ENCODE measurements around the gene CD96.
A peak's percentile ranks its signal among the peaks of the same experiment; 100 is the strongest.

The CD96 gene

DNA sequence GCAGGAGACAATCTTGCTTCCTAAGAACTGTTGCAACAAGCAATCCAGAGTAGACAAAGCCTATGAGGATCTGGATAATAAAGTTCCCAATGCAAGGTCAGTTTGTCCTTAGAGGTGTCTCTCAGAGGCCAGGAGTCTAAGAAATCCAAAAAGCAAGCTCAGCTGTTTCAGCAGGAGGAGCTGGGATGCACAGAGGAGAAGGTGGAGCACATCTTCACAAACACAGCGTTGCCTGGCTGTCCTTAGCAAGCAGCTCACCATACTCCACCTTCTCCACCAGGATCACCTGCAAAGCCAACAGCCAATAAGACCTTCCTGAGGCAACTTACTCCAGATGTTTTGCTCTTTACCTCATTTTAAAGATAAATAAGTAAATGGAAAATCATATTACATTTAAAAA lies 52.8 kb downstream of the CD96 start:
- DNase-seq (ENCODE audit: low read depth): no peak

DNA sequence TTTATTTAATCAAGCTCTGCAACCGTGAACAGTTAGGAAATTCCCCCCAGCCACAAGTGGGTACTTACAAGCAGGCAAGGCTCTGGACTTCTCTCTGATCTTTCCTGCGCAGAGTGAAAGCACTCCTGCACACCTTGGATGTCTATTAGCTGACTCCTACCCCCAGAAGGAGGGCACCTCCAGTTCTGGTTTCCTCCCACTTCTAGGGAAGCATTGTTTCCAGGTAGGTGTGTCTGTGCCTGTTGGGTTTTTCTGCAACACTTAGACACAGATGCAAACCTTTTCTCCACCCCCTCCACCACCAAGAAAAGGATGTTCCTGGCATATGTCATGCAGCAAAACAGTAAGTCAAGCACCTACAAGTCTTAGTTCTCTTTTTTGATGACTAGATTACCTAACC lies 53.2 kb downstream of the CD96 start, which contains the start of gene ZBED2:
ZBED2 (minus strand) TSS at position 115 of the 400 bp plus-strand sequence. CDS start 1,145 bp downstream, outside the sequence.
- DNase-seq (ENCODE audit: low read depth): no peak

DNA sequence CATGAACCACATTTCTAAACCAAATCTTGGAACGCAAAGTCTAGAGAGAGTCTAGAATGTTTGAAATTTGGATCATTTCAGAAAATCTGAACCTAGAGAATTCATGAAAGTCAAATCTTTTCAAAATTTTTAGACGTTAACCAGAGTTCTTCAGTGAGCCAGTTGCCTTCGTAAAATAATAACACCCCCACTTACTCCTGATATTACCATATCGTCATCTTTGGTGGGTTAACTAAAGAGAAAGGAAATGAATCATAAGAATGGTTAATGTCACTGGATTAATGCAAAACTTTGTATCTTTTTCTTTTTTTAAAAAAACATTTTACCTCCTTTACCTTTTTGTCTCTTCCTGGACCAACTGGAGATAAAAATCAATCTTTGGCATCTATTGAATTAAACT lies 54.3 kb downstream of the CD96 start:
- DNase-seq (ENCODE audit: low read depth): no peak

DNA sequence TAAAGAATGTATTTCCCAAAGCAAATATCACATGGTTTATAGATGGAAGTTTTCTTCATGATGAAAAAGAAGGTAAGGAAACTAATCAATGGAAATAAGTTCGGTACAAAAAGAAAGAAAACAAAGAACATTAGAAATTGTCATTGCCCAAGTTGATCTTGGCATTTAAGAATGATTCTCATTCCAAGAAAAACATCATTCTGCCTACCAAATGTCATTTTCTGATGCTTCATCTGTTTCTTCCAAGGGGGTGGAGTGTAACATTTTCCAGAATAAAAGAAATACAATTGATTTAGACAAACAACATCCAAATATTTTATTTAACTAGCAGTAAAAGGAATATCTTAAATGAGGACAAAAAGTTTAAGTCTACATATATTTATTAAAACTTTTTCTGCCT lies 56.1 kb downstream of the CD96 start:
- no peak for DNase-seq (ENCODE audit: low read depth)

DNA sequence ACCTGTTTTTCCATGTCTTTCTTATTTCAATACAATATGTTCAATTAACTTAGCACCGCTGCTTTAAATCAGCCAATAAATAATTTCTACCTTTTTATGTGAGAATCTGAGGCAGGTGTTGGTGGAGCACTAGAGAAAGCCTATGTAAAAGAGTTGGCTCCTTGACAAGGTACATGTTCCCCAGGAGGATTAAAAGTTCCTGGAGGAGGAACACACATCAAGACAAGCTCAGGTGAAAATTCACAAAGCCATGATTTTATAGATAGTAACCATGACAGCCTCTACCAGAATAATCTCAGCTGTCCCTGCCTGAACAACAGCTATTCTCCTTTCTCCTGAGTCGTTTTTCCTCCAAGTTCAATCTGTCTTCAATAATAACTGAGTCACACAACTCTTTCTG lies 56.6 kb downstream of the CD96 start:
- no peak for DNase-seq (ENCODE audit: low read depth)

DNA sequence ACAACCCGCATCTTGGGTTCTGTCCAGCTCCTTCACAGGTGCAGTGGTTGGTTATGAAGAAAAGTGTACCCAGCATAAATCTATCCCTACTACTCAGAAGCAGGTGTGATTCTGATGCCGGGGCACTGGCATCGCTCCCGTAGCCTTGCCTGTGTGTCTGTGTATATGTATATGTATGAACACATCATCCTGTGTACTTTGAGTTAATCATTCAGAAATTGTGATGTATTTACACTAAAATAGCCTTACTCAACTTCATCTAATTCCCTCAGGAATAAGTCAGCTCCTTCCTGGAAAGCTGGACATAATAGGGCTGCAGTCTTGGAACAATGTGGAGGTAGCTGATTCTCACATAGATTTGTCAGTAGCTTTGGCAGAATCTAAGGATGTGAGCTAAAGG lies 59.8 kb downstream of the CD96 start:
- DNase-seq (ENCODE audit: low read depth): no peak

DNA sequence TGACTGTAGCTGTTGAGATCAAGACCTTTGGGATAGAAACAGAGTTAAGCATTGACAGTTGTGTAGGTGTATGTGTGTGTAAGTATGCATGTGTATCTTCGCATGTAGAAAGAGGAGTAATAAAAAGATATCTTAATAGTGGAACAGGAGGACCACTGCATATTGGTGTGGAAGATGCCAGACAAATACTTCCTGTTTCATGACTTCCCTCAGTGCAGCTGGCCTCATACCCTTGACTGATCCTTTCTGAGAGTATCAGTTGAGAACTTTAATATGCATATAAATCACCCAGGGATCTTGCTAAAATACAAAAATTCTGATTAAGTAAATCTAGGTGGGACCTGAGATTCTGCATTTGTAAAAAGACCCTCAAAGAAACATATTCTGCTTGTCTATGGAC lies 61.7 kb downstream of the CD96 start:
- DNase-seq (ENCODE audit: low read depth): no peak

DNA sequence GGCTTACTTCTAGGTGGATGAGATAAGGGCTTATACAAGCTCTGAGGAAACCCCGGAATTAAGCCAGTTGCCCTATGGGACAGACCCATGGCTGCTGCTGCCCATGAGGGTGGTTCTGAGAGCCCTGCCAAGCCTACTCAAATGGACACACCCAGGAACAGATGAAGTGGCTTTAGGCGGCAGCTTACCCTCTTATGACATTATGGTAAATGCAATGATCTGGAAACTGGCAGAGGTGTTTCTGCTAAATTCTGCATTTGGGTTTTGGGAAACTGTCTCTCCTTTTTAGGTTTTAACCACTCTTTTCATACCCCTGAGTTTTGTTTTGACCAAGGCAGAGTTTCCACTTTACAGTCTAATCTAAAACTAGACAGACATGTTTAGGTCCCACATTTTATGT lies 62.1 kb downstream of the CD96 start:
- DNase-seq (ENCODE audit: low read depth): no peak

DNA sequence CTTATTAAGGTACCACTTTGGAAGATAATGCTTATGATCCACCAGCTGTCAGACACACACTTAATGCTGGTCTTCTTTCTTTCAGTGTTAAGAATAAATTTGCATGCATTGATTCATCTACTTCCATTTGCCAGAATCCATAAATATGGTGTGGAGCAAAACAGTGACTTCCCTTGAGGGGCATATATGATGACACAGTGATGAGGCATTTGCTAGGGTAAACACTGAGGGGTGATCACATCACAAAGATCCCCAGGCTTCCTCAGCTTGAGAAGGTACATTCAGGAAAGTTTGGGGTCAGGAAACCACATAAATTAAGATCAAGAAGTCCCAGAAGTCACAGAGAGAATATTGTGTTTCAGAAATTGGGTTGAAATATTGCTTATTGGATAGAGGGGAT lies 63.0 kb downstream of the CD96 start:
- DNase-seq (ENCODE audit: low read depth): no peak

DNA sequence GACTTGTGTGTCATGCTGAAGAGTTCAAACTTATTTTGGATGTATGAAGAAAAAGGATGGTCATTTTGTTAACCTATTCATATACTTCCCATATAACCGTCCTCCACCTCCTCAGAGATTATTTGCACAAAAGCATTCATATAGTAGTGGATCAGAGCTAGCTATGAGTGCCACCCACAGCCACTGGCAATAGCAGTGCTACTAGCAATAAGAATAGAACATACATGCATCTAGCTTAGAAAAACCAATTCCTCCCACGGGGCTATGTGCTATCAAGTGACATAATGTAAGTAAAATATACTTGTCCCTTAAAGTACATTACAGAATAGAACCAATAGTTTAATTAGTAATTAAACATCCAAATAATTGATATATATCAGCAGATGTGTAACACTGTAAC lies 63.5 kb downstream of the CD96 start:
- DNase-seq (ENCODE audit: low read depth): no peak

DNA sequence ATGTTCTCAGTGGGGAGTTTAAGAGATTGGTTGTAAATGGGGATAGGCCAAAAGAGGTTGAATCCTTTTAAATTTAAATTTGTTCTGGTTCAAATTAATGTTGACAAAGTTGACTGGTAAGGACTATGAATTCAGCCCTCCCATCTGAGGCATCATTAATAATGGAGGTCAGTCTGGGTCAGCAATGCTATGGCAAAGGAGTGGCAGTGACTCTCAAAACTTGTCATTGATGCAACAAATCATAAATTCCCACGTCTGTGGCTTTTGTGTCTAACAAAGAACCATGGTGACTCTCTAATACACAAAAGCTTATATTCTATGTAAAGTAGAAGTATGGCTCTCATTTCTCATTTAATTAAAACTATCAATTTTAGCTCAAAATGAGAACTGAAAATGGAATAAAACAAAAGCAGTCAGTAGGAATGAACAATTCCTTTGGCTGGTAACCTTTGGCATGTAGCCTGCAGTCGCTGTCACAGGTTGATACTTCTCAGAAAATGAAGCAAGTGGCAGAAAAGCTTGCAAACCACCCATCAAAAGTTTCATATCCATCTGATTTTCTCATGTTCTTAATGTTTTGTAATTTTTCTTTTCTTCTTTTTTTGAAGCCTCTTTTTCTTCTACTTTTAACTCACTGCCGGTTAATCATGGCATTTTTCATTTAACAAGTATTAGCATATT lies 65.4 kb downstream of the CD96 start:
- DNase-seq (ENCODE audit: low read depth): no peak

DNA sequence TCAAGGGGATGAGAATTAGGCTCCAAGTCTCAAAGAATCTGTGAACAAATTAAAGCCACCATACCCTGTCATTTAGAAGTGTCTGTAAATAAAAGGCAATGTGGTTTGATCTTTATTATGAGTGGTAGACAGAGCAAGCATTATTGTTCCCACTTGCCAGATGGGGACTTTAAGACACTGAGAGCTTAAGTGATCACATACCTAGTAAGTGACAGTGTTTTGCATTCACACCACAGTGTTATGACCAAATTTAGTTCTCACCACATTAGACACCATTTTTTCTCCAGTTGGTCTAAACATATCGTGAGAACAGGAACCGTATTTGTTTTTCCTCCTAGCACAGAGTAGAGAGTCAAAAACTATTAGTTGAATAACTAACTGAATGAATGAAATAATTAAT lies 66.4 kb downstream of the CD96 start:
- DNase-seq (ENCODE audit: low read depth): no peak

DNA sequence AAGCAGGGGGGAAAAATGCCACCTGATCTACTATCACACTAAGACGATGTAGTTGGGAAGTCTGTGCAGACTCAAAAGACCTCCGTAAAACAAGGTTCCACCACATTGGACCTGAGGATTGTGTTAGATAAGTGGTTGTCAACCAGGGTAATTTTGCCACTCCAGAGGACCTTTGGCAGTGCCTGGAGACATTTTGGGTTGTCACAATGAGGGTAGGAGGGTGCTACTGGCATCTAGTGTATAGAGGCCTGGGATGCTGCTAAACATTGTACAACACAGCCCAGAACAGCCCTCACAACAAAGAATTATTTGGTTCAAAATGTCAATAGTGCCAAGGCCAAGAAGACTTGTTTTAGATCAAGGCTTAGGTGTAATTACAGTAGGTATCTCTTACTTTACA lies 67.7 kb downstream of the CD96 start:
- DNase-seq (ENCODE audit: low read depth): no peak

DNA sequence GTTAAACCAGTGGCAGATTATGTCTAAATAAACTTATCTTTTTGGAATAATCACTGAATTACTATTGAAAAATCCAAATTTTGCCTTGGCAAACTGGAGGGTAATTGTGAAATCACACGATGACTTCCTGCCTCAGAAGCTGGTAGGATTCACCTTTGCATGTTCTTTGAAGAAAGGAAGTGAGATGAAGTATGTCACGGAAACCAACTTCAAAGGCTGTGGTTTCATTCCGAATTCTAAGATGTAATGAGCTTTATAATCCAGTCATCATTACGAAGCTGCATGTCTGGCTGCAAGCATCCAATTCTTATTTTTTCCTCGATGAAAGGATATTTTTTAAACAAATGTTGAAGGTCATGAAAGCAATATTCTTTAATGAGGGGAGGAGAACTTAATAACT lies 68.2 kb downstream of the CD96 start:
- no peak for DNase-seq (ENCODE audit: low read depth)

DNA sequence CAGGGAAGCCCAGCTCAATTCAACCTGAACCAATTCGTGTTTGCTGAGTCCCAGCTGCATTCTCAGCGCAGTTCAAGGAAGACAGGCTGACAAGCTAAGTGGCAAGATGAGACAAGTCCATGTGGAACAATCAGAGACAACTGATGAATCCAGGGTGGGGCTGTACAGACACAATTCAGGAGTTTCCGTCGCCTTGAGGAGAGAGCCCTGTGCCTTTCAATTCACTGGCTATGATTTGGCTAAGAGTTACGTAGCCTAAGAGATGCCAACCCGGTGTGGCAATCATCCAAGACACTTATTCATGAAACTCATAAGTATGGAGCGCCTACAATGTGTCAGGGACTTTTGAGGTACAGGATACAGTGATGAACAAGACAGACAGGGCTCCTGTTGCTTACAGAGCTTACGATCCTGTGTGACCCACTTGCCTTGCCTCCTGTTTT lies 68.6 kb downstream of the CD96 start:
- no peak for DNase-seq (ENCODE audit: low read depth)

DNA sequence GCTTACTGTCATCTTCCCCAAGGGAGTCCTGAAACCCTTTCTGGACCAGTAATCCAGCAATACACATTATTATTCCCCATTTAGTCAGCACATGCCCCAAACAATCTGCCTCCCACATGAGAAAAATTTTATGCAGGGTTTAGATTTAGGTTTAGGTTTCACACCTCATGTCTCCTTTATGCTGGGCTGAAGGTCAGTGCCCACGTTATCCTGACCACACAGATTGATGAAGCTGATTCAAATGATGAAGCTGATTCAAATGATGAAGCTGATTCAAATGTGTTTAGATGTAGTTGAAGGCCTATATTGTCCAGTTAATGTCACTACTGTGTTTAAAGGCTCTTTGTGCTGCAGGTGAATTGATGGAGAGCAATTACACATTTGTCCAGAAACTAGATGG lies 71.3 kb downstream of the CD96 start:
- DNase-seq (ENCODE audit: low read depth): no peak

DNA sequence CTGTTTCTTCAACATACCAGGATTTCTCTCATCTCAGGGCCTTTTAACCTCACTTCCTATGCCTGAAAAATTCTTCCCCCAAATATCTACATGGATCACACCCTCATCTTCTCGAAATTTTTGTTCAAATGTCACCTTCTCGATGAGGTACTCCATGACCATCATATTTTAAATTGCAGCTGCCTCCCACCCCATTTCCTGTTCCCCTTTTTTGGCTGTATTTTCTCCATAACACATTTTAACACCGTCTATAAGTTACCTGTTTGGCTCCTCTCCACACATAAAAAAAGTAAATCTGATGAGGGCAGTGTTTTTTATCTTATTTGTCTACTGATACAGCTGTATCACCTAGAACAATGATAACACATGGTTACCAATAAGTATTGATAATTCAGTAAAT lies 73.9 kb downstream of the CD96 start:
- DNase-seq (ENCODE audit: low read depth): no peak

DNA sequence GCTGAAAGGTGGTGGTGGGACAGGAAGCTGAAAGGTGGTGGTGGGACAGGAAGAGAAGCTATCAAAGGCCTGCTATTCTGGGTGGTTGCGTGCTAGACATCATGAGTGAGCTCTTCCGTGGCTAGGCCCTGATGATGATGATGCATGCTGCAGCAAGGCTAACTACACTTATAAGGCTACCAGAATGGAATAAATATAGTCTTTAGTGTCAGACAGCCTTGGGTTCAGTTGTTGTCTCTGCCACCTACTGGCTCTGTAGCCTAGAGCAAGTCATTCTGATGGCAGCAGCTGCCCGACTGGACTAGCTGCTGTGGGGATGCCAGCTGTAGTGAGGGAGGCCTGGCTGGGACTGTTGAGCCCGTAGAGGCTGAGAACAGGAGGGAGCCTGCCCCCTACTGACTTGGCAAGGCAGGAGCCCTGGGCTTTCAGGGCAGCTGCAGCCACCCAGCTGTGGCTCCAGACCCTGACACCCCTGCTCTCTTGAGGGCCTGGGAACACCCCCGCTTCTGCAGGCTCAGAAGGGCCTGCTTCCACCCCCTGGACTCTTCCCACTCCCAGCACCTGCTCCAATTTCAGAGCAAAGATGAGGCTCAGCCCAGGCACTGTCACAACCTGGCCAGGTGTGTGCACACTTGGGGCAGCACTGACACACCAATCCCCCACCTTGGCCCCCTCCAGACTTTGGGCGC lies 74.6 kb downstream of the CD96 start:
- peak; percentile 53 for DNase-seq (ENCODE audit: low read depth)

DNA sequence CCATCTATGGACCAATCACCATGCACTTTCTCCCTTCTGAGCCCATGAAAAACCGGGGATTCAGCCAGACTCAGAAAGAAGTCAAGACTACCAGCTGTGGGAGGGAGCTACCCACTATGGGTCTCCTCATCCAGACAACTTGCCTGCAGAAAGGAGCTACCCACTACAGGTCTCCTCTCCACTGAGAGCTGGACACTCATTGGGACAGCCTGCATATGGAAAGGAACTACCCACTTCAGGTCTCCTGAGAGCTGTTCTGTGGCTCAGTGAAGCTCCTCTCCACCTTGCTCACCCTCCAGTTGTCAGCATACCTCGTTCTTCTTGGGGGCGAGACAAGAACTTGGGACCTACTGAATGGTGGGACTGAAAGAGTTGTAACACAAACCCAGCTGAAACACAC lies 75.4 kb downstream of the CD96 start:
- DNase-seq (ENCODE audit: low read depth): no peak

DNA sequence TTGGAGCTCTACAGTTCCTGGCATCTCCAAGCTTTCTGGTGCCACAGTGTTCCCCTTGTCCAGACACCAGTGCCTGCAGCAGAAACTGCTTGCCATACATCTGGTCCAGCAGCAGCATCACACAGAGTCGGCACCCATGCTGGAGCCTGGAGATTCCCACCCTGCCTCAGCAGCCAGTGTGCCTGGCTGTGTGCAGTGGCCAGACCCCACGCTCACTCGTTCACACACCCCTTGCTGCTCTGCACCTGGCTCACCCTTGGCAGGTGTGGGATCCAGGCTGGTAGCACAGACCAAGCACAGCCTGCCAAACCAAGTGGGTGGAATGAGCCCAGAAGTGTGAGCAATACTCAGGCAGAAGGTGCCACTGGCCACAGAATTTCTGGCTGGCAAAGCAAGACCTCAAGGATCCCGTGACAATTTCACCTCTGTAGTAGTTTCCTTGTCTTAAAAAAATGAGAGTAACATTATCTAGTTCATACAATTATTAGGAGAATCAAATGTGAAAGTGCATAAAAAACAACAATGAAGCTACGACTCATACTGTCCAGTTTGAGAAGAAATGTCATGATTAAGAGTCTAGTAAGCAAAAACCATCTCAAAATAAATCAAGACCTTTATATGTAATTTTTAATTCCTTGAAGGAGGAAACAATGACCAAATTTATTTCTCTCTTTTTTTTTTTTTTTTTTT lies 76.1 kb downstream of the CD96 start:
- DNase-seq (ENCODE audit: low read depth): no peak

DNA sequence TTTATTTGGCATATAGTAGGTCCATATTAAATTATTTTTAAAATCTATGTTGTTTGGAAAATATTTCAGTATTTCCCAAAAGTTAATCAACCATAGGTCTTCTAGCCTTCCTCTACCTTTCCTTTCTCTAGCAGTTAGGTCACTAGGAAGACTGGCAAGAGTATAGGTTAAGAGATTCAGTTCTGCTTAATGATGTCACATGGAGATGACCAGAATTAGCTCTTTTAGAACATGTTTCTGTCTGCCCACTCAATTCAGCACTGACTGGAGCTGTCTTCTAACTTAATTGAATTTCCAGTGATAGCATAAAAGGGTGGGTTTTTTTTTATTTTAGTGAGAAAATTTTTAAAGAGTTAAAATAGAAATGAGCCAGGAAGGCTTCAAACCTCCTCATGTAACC lies 76.9 kb downstream of the CD96 start:
- no peak for DNase-seq (ENCODE audit: low read depth)

DNA sequence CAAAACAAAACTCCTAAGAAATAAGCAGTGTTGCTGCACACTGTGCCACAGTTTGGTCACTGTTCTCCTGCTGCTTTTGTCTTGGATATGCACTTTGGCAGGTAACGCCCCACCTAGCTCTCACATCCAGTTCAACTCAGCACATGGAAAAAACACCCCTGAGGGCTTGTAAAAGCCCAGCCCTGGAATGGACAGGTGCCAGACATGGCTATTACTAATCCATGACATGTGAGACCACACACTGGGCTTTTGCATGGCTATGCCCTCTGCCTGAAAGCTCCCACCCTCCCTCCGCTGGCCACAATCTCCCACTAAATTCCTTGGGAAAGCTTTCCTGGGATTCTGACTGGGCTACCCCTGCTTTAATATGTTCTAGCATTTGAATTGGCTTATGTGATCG lies 77.8 kb downstream of the CD96 start:
- no peak for DNase-seq (ENCODE audit: low read depth)

DNA sequence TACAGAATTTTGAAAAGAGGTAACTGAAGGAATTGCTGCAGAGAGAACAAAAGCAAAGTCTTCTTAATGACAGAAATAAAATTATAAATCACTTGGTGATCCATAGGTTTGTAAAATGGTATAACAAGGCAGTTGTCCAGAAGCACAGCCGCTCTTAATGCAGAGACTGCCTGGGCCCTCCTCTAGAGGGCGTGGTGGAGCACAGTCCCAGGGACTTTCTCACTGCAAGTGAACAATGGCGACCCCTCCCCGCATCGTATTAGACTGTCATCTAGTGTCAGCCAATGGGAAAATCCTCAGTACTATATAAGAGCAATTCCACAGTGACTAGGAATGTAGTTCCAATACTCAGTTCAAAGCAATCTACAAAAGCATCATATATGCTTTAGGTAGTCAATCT lies 79.5 kb downstream of the CD96 start:
- DNase-seq (ENCODE audit: low read depth): no peak

All from stimulated activated CD8-positive, alpha-beta memory T cell treated with anti-CD3 and anti-CD28 coated beads, Interleukin-12 subunit alpha, Interleukin-12 subunit beta, amount 100 ng/mL, for 4 hours (primary cell).